ENCODE measurements around the gene PSMB10. TPM values are rescaled to one million over a fixed set of nuclear protein-coding genes. Genes with fewer than 3 reads are reported as not detected.
"Not testable (repeated sequence)": the region's sequence is repeated elsewhere in the genome, so short reads cannot be mapped to it uniquely, and the experiment has no call there.

Gene PSMB10
- polyA plus RNA-seq, 3 donors = 69.8 to 81.9 (median 80.0) TPM

DNA sequence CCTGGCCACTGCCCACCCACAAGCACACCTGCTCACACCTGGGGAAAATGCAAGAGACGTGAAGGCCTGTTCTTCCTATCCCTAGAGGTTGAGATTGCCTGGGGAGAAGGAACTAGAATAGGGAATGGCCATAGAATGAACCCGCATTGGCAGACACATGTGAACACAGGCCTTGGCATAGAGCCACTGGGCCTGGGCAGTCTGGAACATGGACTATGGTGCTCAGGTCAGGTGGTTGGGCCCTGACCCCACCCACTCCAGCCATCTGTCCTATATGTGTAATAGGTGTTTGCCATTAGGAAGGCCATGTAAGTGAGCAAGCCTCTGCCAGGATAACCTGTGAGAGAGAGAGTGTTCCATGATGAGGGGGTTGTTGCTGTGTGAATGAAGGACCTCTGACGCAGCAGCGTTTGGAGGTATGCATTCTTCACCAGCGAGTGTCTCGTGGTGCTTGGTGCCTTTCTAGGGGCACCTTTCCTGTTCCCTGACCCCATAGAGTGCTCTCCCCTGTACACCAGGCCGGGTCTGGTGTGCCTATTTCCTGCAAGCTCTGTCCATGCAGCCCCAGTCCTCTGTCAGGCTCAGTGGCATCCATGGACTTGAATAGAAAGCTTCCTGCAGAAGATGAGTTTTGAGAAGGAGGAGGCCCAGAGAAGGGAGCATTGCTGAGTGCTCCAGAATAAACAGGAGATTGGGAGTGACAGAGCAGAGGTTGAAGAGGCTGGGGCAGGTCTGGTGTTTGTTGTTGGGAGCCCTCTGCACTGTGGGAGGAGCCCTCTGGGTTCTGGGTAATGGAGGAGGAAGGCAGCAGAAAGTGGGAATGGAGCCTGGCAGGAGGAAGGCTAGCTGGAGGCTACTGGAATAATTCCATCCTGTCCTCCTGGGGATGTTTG, 20.6 kb downstream of the PSMB10 start:
- no peak overlapping the region for H3K27ac ChIP-seq (ENCODE audit: low read depth, low read length)
- 71 to 84% (median 82%) methylated on average over 7 of the region's 7 CpGs for WGBS, 3 donors

DNA sequence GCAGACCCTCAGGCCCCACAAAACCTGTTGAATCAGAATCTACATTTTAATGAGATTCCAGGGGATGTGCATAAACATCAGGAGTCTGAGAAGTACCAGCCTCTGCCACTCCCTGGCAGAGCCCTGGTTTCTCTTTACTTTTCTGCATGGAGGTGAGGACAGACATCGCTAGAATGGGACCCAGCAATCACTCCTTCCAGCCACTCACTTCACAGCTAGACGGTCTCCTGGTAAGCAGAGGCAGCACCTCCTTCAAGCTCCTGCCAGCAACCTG, 21.2 kb downstream of the PSMB10 start:
- 77 to 90% (median 81%) methylated on average over 2 of the region's 2 CpGs for WGBS, 3 donors
- not testable (repeated sequence) for H3K27ac ChIP-seq (ENCODE audit: low read depth, low read length)

GRCh38 chr16:67914758-67915495, 21.7 kb downstream of the PSMB10 start:
- no peak overlapping the region for H3K27ac ChIP-seq (ENCODE audit: low read depth, low read length)
- WGBS, 3 donors = 72 to 77% (median 76%) methylated on average over 7 of the region's 7 CpGs

- no peak overlapping the region for H3K27ac ChIP-seq (ENCODE audit: low read depth, low read length)
- WGBS, 3 donors = 61 to 83% (median 64%) methylated on average over 2 of the region's 2 CpGs
These were observed 26.5 kb downstream of the PSMB10 start for GRCh38 chr16:67910158-67910557.

GRCh38 chr16:67909056-67909742, 27.5 kb downstream of the PSMB10 start:
- H3K27ac ChIP-seq (ENCODE audit: low read depth, low read length) = no peak overlapping the region
- WGBS, 3 donors = 95 to 96% (median 95%) methylated on average over 36 of the region's 36 CpGs

DNA sequence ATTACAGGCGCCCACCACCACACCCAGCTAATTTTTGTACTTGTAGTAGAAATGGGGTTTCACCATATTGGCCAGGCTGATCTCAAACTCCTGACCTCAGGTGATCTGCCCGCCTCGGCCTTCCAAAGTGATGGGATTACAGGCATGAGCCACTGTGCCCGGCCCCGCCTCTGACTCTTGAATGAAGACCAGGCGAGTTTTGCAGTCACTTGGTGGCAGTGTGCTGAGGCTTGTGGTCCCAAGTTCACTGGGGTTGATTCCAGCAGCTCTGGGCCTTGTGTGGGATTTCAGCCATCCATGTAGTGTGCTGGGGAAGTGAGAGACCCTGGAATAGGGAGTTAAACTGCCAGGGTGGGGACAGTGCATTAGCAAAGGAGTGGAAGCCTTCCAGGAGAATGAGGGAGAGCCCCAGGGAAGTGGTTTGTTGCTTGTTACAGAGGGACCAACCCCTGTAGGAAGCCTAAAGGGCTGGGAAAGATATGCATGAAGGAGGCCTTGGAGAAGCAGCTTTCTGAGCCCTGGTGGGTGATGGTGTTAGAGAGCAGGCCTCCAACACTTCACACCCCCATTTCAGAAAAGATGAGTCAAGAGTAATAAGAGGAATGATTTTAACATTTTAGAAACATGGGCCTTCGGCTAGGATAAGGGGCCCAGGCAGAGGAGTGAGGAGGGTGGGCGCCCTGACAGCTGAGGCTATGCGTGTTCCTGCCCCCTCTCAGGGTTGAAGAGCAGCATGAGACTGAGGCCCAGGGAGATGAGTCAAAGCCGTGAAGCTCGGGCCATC, 29.1 kb downstream of the PSMB10 start:
- whole genome bisulfite sequencing, 3 donors = 86 to 93% (median 90%) methylated on average over 11 of the region's 11 CpGs
- H3K27ac ChIP-seq (ENCODE audit: low read depth, low read length) = no peak overlapping the region

GRCh38 chr16:67902831-67903230, 33.8 kb downstream of the PSMB10 start:
- WGBS, 3 donors = 69 to 83% (median 82%) methylated on average over 4 of the region's 4 CpGs
- no peak overlapping the region for H3K27ac ChIP-seq (ENCODE audit: low read depth, low read length)

GRCh38 chr16:67901734-67902133, 34.9 kb downstream of the PSMB10 start:
- 83 to 95% (median 95%) methylated on average over 5 of the region's 5 CpGs for WGBS, 3 donors
- H3K27ac ChIP-seq (ENCODE audit: low read depth, low read length) = no peak overlapping the region

- no peak overlapping the region for H3K27ac ChIP-seq (ENCODE audit: low read depth, low read length)
- 62 to 71% (median 64%) methylated on average over 3 of the region's 3 CpGs for WGBS, 3 donors
These were observed 39.4 kb downstream of the PSMB10 start for GRCh38 chr16:67897231-67897630.

DNA sequence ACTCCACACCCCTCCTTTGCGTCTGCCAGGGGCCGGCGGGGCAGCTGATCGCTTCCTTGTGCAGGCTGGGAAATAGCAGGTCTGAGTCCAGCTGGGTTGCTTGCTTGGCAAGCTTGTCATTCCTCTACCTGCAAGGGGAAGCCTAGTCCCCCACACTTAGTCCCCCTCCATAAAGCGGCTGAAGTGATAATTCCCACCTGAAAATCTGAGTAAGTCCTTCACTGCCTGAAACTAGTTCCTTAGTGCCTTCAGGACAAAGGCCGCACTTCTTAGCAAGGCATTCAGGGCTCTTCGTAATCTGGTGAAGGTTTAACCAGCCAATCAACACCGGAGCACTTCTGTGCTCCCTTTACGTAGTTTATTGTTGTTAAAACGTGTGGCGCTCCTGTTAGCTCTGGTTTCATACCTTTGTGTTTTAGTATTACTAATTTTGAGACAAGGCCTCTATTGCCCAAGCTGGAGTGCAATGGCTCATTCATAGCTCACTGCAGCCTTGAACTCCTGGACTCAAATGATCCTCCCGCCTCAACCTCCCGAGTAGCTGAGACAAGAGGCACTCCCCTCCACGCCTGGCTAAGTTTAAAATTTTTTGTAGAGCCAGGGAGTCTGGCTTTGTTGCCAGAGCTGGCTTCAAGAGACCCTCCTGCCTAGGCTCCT, 42.8 kb downstream of the PSMB10 start:
- 7 to 25% (median 23%) methylated on average over 14 of the region's 14 CpGs for whole genome bisulfite sequencing, 3 donors
- no peak overlapping the region for H3K27ac ChIP-seq (ENCODE audit: low read depth, low read length)

- 0% methylated on average over 66 to 90 of the region's 90 CpGs for WGBS, 3 donors
- no peak within 1 kb of the TSS for H3K27ac ChIP-seq (ENCODE audit: low read depth, low read length)
These were observed 43.5 kb downstream of the PSMB10 start, which contains the start of gene PSKH1 for GRCh38 chr16:67892899-67893742. Gene PSKH1, plus strand, starts transcription at chr16:67893254. Its CDS starts 15,496 bp downstream, at chr16:67908750.

- WGBS, 3 donors = 69 to 74% (median 70%) methylated on average over 5 of the region's 5 CpGs
- H3K27ac ChIP-seq (ENCODE audit: low read depth, low read length) = no peak overlapping the region
These were observed 44.3 kb downstream of the PSMB10 start for GRCh38 chr16:67892375-67892774.

DNA sequence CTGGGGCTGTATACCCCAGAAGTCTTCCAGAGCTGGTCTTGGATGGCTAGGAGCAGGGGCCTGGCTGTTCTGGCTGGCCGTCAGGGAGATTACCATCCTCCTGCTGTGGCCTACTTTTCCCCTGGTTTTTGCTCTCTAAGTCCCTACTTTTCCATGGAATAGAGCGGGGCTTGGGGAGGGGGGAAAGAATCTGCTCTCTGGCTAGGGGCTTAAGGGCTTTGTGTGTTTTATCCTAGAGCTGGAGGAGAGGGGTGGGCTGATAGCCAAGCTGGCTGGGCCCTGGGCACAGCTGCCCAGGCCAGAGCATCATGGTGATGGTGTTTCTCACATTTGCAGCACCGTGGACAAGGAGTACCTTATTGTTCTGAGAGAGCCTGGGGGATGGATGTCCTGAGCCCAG, 48.3 kb downstream of the PSMB10 start:
- H3K27ac ChIP-seq (ENCODE audit: low read depth, low read length) = no peak overlapping the region
- 83 to 94% (median 87%) methylated on average over 3 of the region's 3 CpGs for whole genome bisulfite sequencing, 3 donors

DNA sequence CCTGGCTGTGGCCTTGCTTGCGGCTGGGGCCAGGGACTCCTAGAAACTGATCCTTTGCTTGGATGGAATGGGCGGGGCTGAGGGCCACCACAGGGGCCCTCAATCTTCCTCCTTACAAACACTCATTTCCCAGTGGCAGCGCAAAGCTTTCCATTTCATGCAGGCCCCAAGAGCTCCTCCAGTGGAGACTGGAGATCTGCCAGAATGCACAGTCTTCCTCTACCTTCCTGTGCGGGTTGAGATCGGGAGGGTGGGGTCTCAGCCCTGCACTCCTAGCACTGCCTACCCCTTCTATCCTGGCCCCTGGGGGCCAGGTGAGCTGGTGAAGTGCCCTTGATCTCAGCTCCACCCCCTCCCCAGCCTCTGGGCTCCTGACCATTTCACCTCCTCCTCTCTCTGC, 50.3 kb downstream of the PSMB10 start:
- WGBS, 3 donors = 90 to 97% (median 95%) methylated on average over 5 of the region's 5 CpGs
- no peak overlapping the region for H3K27ac ChIP-seq (ENCODE audit: low read depth, low read length)

DNA sequence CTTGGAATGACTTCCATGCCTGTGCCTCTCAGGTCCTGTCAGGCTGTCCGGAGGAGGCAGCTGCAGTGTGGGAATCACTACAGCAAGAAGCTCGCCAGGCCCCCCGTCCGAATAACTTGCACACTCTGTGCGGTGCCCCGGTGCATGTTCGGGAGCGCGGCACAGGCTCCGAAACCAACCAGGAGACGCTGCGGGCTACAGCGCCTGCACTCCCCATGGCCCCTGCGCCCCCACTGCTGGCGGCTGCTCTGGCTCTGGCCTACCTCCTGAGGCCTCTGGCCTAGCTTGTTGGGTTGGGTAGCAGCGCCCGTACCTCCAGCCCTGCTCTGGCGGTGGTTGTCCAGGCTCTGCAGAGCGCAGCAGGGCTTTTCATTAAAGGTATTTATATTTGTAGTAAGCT, 50.7 kb downstream of the PSMB10 start:
- WGBS, 3 donors = 93 to 96% (median 96%) methylated on average over 19 of the region's 19 CpGs
- H3K27ac ChIP-seq (ENCODE audit: low read depth, low read length) = no peak overlapping the region

GRCh38 chr16:67885545-67885944, 51.1 kb downstream of the PSMB10 start:
- WGBS, 3 donors = 92 to 93% (median 93%) methylated on average over 12 of the region's 12 CpGs
- H3K27ac ChIP-seq (ENCODE audit: low read depth, low read length) = no peak overlapping the region

DNA sequence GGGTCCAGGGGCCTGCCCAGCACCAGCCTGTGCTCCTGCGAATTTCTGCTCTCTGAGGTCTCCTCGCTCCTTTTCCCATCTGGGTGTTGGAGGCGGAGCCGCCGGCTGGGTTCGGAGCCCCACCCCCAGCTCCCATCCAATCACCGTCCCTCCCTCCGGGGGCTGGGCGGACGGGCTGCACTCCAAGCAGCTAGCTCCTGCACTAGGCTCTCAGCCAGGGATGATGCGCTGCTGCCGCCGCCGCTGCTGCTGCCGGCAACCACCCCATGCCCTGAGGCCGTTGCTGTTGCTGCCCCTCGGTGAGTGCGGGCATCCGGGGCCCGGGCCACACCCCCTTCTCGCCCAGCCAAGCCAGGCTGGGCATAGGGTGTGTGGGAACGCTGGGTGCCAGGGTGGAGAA, 52.0 kb downstream of the PSMB10 start, which contains the start of gene NRN1L:
Gene NRN1L, plus strand, starts transcription at position 202 of the 400 bp plus-strand sequence. Its CDS starts 19 bp downstream, at position 221.
- WGBS, 3 donors = 48 to 62% (median 49%) methylated on average over 22 of the region's 22 CpGs
- no peak within 1 kb of the TSS for H3K27ac ChIP-seq (ENCODE audit: low read depth, low read length)

Measured in adipose tissue (tissue), 3 donors.